IMR-90 (cell line): ENCODE measurements around the gene ME3. TPM values are rescaled to one million over a fixed set of nuclear protein-coding genes. Genes with fewer than 3 reads are reported as not detected.
A peak's percentile ranks its signal among the peaks of the same experiment; 100 is the strongest.

Experiments
- ATAC-seq: fragments of 200-7000 bp; cut with Tn5 transposase; 2 replicates; pipeline ENCODE4 v1.9.1; 2020; ENCODE audit warnings: low read depth, mild to moderate bottlenecking, moderate library complexity
- BruUV-seq: library from RNA; stranded (reverse); fragments of 400-500 nt; replicated peaks from 2 replicates; lab custom pipeline; 2021; lab: Mats Ljungman, UMichigan
- CTCF ChIA-PET: fragments of 300-600 bp; formaldehyde crosslinking; extraction: SDS; loops from one replicate; lab custom pipeline; 2021; ENCODE audit warnings: antibody characterized with exemption; lab: Yijun Ruan, JAX
- POLR2A ChIA-PET: fragments of 300-600 bp; sonication (Branson Sonifier 250); formaldehyde crosslinking; loops from one replicate; lab custom pipeline; 2022; ENCODE audit warnings: antibody characterized with exemption; ENCODE audit not compliant: unreplicated experiment; lab: Charles Lee
- DNase-seq: peaks from one replicate; pipeline ENCODE4 v3.0.0; 2013
- H2AFZ ChIP-seq: replicated peaks from 2 replicates; pipeline ENCODE3; 2013; ENCODE audit warnings: low read length, mild to moderate bottlenecking; ENCODE audit not compliant: poor library complexity
- H2AK5ac ChIP-seq: 2 replicates; pipeline ENCODE4 v1.6.1; 2013; ENCODE audit warnings: low read depth, low read length, inconsistent platforms
- H2AK9ac ChIP-seq: replicated peaks from 2 replicates; pipeline ENCODE3; 2013; ENCODE audit warnings: mild to moderate bottlenecking, low read depth, low read length, moderate library complexity; ENCODE audit not compliant: poor library complexity
- H2BK120ac ChIP-seq: 2 replicates; pipeline ENCODE4 v1.6.1; 2013; ENCODE audit warnings: low read depth, low read length, inconsistent platforms
- H2BK15ac ChIP-seq: 3 replicates; pipeline ENCODE4 v1.6.1; 2013; ENCODE audit warnings: low read depth, low read length, inconsistent platforms
- H2BK20ac ChIP-seq: 2 replicates; pipeline ENCODE4 v1.6.1; 2013; ENCODE audit warnings: low read depth, mild to moderate bottlenecking, inconsistent platforms, low read length, moderate library complexity
- H2BK5ac ChIP-seq: 2 replicates; pipeline ENCODE4 v1.6.1; 2013; ENCODE audit warnings: mild to moderate bottlenecking, low read depth, low read length, inconsistent platforms; ENCODE audit not compliant: poor library complexity, severe bottlenecking
- H3K14ac ChIP-seq: replicated peaks from 2 replicates; pipeline ENCODE4 v1.6.1; 2013; ENCODE audit warnings: low read depth, low read length, inconsistent platforms
- H3K18ac ChIP-seq: 2 replicates; pipeline ENCODE4 v1.6.1; 2013; ENCODE audit warnings: low read depth, low read length, control low read depth
- H3K23ac ChIP-seq: 2 replicates; pipeline ENCODE4 v1.6.1; 2013; ENCODE audit warnings: low read depth, low read length, inconsistent platforms
- H3K27ac ChIP-seq: 2 replicates; pipeline ENCODE4 v1.5.1; 2013; ENCODE audit warnings: mild to moderate bottlenecking, control low read depth, low read length; ENCODE audit not compliant: insufficient read depth
- H3K27me3 ChIP-seq: 2 replicates; pipeline ENCODE4 v1.6.1; 2013; ENCODE audit warnings: low read length; ENCODE audit not compliant: control insufficient read depth, insufficient read depth
- H3K36me3 ChIP-seq: 2 replicates; pipeline ENCODE4 v1.6.1; 2013; ENCODE audit warnings: low read length, mixed read lengths; ENCODE audit not compliant: control insufficient read depth, insufficient read depth
- H3K4ac ChIP-seq: 2 replicates; pipeline ENCODE4 v1.6.1; 2013; ENCODE audit warnings: low read depth, low read length, inconsistent platforms
- H3K4me1 ChIP-seq: 2 replicates; pipeline ENCODE4 v1.6.1; 2013; ENCODE audit warnings: low read length, mixed read lengths; ENCODE audit not compliant: control insufficient read depth, insufficient read depth
- H3K4me2 ChIP-seq: 2 replicates; pipeline ENCODE4 v1.6.1; 2013; ENCODE audit warnings: low read depth, mild to moderate bottlenecking, control low read depth, low read length, moderate library complexity
- H3K4me3 ChIP-seq: 2 replicates; pipeline ENCODE4 v1.5.1; 2013; ENCODE audit warnings: low read depth, mild to moderate bottlenecking, control low read depth, low read length, moderate library complexity; ENCODE audit not compliant: insufficient read depth
- H3K56ac ChIP-seq: 2 replicates; pipeline ENCODE4 v1.6.1; 2013; ENCODE audit warnings: low read length, inconsistent platforms; ENCODE audit not compliant: insufficient read depth; ENCODE audit errors: extremely low read depth
- H3K79me1 ChIP-seq, 2 experiments: 2 replicates each; pipeline ENCODE4 v1.6.1; 2013; ENCODE audit warnings: low read length in 2 of 2, inconsistent platforms in 1 of 2, low read depth in 1 of 2
- H3K9ac ChIP-seq: 2 replicates; pipeline ENCODE4 v1.6.1; 2013; ENCODE audit warnings: low read depth, low read length, control low read depth
- H3K9me1 ChIP-seq: 2 replicates; pipeline ENCODE4 v1.6.1; 2013; ENCODE audit warnings: low read length, inconsistent platforms; ENCODE audit not compliant: insufficient read depth
- H3K9me3 ChIP-seq: 2 replicates; pipeline ENCODE4 v1.6.1; 2013; ENCODE audit warnings: low read length; ENCODE audit not compliant: control insufficient read depth, insufficient read depth
- H4K20me1 ChIP-seq: 2 replicates; pipeline ENCODE4 v1.6.1; 2013; ENCODE audit warnings: low read length, inconsistent platforms; ENCODE audit not compliant: insufficient read depth
- H4K5ac ChIP-seq: 2 replicates; pipeline ENCODE4 v1.6.1; 2013; ENCODE audit warnings: mild to moderate bottlenecking, low read depth, low read length, control low read depth
- H4K8ac ChIP-seq, 2 experiments: 2 replicates each; pipeline ENCODE4 v1.6.1; 2013; ENCODE audit warnings: low read depth in 2 of 2, low read length in 2 of 2, control low read depth in 1 of 2, inconsistent platforms in 1 of 2
- H4K91ac ChIP-seq: 2 replicates; pipeline ENCODE4 v1.6.1; 2013; ENCODE audit warnings: low read depth, low read length, inconsistent platforms; ENCODE audit not compliant: insufficient read depth
- CEBPB ChIP-seq: IDR thresholded peaks from 2 replicates; pipeline ENCODE4 v1.6.1; 2012; ENCODE audit warnings: low read depth, low read length, improper control_type of control experiment
- CHD1 ChIP-seq: IDR thresholded peaks from 2 replicates; pipeline ENCODE4 v1.6.1; 2012; ENCODE audit warnings: low read depth, low read length, improper control_type of control experiment
- CTCF ChIP-seq: conservative IDR thresholded peaks from 2 replicates; pipeline ENCODE4 v1.5.1; 2012; ENCODE audit warnings: mild to moderate bottlenecking, low read depth, low read length, improper control_type of control experiment
- FOS ChIP-seq: fragments of 150-350 bp; IDR thresholded peaks from 2 replicates; pipeline ENCODE4 v1.6.1; 2016; ENCODE audit warnings: low read depth, low read length
- MAFK ChIP-seq: IDR thresholded peaks from 2 replicates; pipeline ENCODE4 v1.6.1; 2012; ENCODE audit warnings: low read depth, low read length, improper control_type of control experiment
- MAZ ChIP-seq: IDR thresholded peaks from 2 replicates; pipeline ENCODE4 v1.6.1; 2012; ENCODE audit warnings: low read depth, mild to moderate bottlenecking, low read length, improper control_type of control experiment, moderate library complexity, borderline replicate concordance
- MXI1 ChIP-seq: IDR thresholded peaks from 2 replicates; pipeline ENCODE4 v1.6.1; 2012; ENCODE audit warnings: low read depth, mild to moderate bottlenecking, low read length, moderate library complexity, borderline replicate concordance
- NFE2L2 ChIP-seq: fragments of 150-350 bp; IDR thresholded peaks from 2 replicates; pipeline ENCODE4 v1.6.1; 2016; ENCODE audit warnings: low read depth, mild to moderate bottlenecking, low read length
- RAD21 ChIP-seq: IDR thresholded peaks from 2 replicates; pipeline ENCODE4 v1.6.1; 2012; ENCODE audit warnings: low read length, improper control_type of control experiment
- RFX5 ChIP-seq: IDR thresholded peaks from 2 replicates; pipeline ENCODE4 v1.8.0; 2012; ENCODE audit warnings: low read depth, mild to moderate bottlenecking, low read length, moderate library complexity
- SMC3 ChIP-seq: fragments of 150-350 bp; IDR thresholded peaks from 2 replicates; pipeline ENCODE4 v1.6.1; 2016; ENCODE audit warnings: low read depth, mild to moderate bottlenecking, antibody characterized with exemption, low read length, moderate library complexity
- USF2 ChIP-seq: fragments of 150-350 bp; IDR thresholded peaks from 2 replicates; pipeline ENCODE4 v1.6.1; 2017; ENCODE audit warnings: mild to moderate bottlenecking, antibody characterized with exemption, low read length, low read depth
- WGBS, 2 experiments: methylation state at CpG; one replicate each; pipeline versions ENCODE4 v1.1.5 to v1.1.7; 2013; ENCODE audit warnings: missing lambda C conversion rate in 2 of 2; ENCODE audit not compliant: insufficient read length in 1 of 2; ENCODE audit errors: extremely low coverage in 2 of 2; 5-methylcytosine and 5-hydroxymethylcytosine counted together
- dilution Hi-C: fragments of 300-500 bp; cut with HindIII; formaldehyde crosslinking; loops from one replicate; pipeline ENCODE4 v1.14.3; 2018; ENCODE audit warnings: low sequenced_read_pairs; ENCODE audit not compliant: unreplicated experiment
- in situ Hi-C: fragments of 300-500 bp; cut with MboI; formaldehyde crosslinking; loops from 3 replicates; pipeline ENCODE4 v1.14.3; 2019; ENCODE audit warnings: low sequenced_read_pairs, inconsistent platforms, mixed read lengths
- intact Hi-C: fragments of 100-400 bp; cut with micrococcal nuclease; formaldehyde crosslinking; loops from 2 replicates; pipeline ENCODE4 v1.10.0; 2022
- polyA plus RNA-seq, 3 experiments: library from polyadenylated mRNA; depleted of rRNA; stranded (reverse); fragments of >200 nt; gene quantifications; 2 replicates each; pipeline ENCODE4 v1.2.3, GENCODE V29; 2012; ENCODE audit warnings: low replicate concordance in 1 of 3
- total RNA-seq: library from RNA; depleted of rRNA; stranded (reverse); fragments of >200 nt; gene quantifications from 2 replicates; pipeline ENCODE4 v1.2.3, GENCODE V29; 2012

ME3 gene
- total and polyA plus RNA-seq, 2 of the 4 experiments (the other 2 are of a cell fraction) = 7.8 to 9.0 TPM

GRCh38 chr11:86606836-86607481 lies 65.5 kb downstream of the ME3 start (continued):
- TF ChIP-seq MXI1 = no peak

- Histone ChIP-seq H2BK5ac (peak overlapping the region; percentile 18), H2BK15ac (peak overlapping the region; percentile 6; the same call in 2 of the 3 replicates), H3K9me1 (peaks cover 6% of the 10 kb centered on the region; the same call in 1 of the 2 replicates), H3K9me3 (no peaks in the 10 kb centered on the region), H2AFZ (no peak overlapping the region), H3K56ac (no peak overlapping the region; the same call in 1 of the 2 replicates), H3K4me3 (no peak overlapping the region), H3K18ac (no peak overlapping the region; the same call in 1 of the 2 replicates), H4K8ac (peak overlapping the region in 1 of 2 experiments; percentile 26; a peak in 1 of 4 replicates), H4K91ac (no peak overlapping the region), H3K14ac (peak overlapping the region; percentile 8), H3K23ac (peak overlapping the region; percentile 6; the same call in 1 of the 2 replicates), H2BK120ac (peak overlapping the region; percentile 50), H4K20me1 (no peaks in the 10 kb centered on the region), H2AK9ac (no peak overlapping the region), H4K5ac (no peak overlapping the region), H3K27me3 (no peaks in the 10 kb centered on the region), H3K4ac (peak overlapping the region; percentile 57), H3K4me2 (no peak overlapping the region), H2BK20ac (peak overlapping the region; percentile 27), H3K27ac (no peak overlapping the region), H3K9ac (no peak overlapping the region), H3K36me3 (no peaks in the 10 kb centered on the region), H2AK5ac (peak overlapping the region; percentile 83), H3K4me1 (peaks cover 5% of the 10 kb centered on the region), H3K79me1 (peaks cover 0 to 12% of the 10 kb centered on the region in 2 experiments; a peak in 2 of 4 replicates)
- POLR2A ChIA-PET = no interaction called here
- no TSS peak for BruUV-seq
- ATAC-seq (peak; percentile 27; the same call in 1 of the 2 replicates), DNase-seq (no peak)
- dilution Hi-C loops (no loop called here), in situ Hi-C loops (loop anchor here (5.0 to 25.0 kb wide), 3 partner anchors 149 to 681 kb away; no protein-coding TSS in a partner anchor), intact Hi-C loops (loop anchor here (5.0 kb wide), 4 partner anchors 136 to 316 kb away; partner anchors contain the start of gene PRSS23)
- no CpG with 5 or more reads among the region's 3 CpGs for WGBS, 2 experiments
- no peak for TF ChIP-seq USF2
- TF ChIP-seq RFX5 = no peak
- TF ChIP-seq CHD1 = no peak
- TF ChIP-seq RAD21 = no peak
- no peak for TF ChIP-seq CTCF
- no peak for TF ChIP-seq SMC3
- TF ChIP-seq MXI1 = no peak
- no peak for TF ChIP-seq NFE2L2
- TF ChIP-seq CEBPB = no peak
- TF ChIP-seq MAFK = no peak
- no peak for TF ChIP-seq MAZ
- no peak for TF ChIP-seq FOS
- CTCF ChIA-PET = no interaction called here
Observed at GRCh38 chr11:86606270-86606835, 66.1 kb downstream of the ME3 start.
